Osteocyte (in vitro differentiated cells): ENCODE data around the gene CCDC146. TPM values are rescaled to one million over a fixed set of nuclear protein-coding genes. Genes with fewer than 3 reads are reported as not detected.
A peak's percentile ranks its signal among the peaks of the same experiment; 100 is the strongest.

Experiments
- DNase-seq: peaks from one replicate; pipeline ENCODE4 v3.0.0; 2021; ENCODE audit warnings: mixed read lengths; ENCODE audit not compliant: unreplicated experiment; ENCODE audit errors: extremely low spot score
- H3K27ac Mint-ChIP-seq: one replicate; pipeline ENCODE4 v1.8.0; 2021; ENCODE audit warnings: mild to moderate bottlenecking, mixed read lengths; ENCODE audit not compliant: unreplicated experiment
- H3K27me3 Mint-ChIP-seq: one replicate; pipeline ENCODE4 v1.8.0; 2021; ENCODE audit warnings: mixed read lengths; ENCODE audit not compliant: unreplicated experiment
- H3K36me3 Mint-ChIP-seq: one replicate; pipeline ENCODE4 v1.8.0; 2021; ENCODE audit warnings: mixed read lengths; ENCODE audit not compliant: unreplicated experiment
- H3K4me1 Mint-ChIP-seq: one replicate; pipeline ENCODE4 v1.8.0; 2021; ENCODE audit warnings: mixed read lengths; ENCODE audit not compliant: unreplicated experiment
- H3K4me3 Mint-ChIP-seq: one replicate; pipeline ENCODE4 v1.8.0; 2021; ENCODE audit warnings: mild to moderate bottlenecking, moderate library complexity, mixed read lengths; ENCODE audit not compliant: unreplicated experiment
- H3K9me3 Mint-ChIP-seq: one replicate; pipeline ENCODE4 v1.8.0; 2021; ENCODE audit warnings: mixed read lengths; ENCODE audit not compliant: unreplicated experiment
- total RNA-seq: library from RNA; stranded (reverse); gene quantifications from 2 replicates; pipeline ENCODE4 v1.2.1, GENCODE V29; 2021
- TF ChIP-seq, protein P1 (sequence below): fragments of 200-600 bp; sonication (generic); IDR thresholded peaks from 2 replicates; pipeline ENCODE4 v1.5.0; 2021; ENCODE audit warnings: antibody characterized with exemption, mild to moderate bottlenecking, moderate library complexity

CCDC146 gene
- total RNA-seq, 1 donor from 2014 or later, result 5.1 TPM

DNA sequence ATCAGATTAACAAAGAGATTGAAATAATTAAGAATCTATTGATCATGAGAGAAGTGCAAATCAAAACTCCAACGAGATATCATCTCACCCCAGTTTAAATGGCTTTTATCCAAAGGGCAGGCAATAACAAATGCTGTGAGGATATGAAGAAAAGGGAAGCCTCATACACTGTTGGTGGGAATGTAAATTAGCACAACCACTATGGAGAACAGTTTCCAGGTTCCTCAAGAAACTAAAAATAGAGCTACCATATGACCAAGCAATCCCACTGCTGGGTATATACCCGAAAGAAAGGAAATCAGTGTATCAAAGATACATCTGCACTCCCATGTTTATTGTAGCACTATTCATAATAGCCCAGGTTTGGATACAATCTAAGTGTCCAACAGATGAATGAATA lies 63.5 kb downstream of the CCDC146 start:
- TF ChIP-seq, protein P1, sequence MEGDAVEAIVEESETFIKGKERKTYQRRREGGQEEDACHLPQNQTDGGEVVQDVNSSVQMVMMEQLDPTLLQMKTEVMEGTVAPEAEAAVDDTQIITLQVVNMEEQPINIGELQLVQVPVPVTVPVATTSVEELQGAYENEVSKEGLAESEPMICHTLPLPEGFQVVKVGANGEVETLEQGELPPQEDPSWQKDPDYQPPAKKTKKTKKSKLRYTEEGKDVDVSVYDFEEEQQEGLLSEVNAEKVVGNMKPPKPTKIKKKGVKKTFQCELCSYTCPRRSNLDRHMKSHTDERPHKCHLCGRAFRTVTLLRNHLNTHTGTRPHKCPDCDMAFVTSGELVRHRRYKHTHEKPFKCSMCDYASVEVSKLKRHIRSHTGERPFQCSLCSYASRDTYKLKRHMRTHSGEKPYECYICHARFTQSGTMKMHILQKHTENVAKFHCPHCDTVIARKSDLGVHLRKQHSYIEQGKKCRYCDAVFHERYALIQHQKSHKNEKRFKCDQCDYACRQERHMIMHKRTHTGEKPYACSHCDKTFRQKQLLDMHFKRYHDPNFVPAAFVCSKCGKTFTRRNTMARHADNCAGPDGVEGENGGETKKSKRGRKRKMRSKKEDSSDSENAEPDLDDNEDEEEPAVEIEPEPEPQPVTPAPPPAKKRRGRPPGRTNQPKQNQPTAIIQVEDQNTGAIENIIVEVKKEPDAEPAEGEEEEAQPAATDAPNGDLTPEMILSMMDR, result no peak
- Mint-ChIP-seq H3K27ac (no peak overlapping the region), H3K27me3 (no peaks in the 10 kb centered on the region), H3K4me3 (no peak overlapping the region), H3K4me1 (peaks cover 8% of the 10 kb centered on the region), H3K9me3 (peaks cover 3% of the 10 kb centered on the region), H3K36me3 (no peaks in the 10 kb centered on the region)
- DNase-seq, result no peak

DNA sequence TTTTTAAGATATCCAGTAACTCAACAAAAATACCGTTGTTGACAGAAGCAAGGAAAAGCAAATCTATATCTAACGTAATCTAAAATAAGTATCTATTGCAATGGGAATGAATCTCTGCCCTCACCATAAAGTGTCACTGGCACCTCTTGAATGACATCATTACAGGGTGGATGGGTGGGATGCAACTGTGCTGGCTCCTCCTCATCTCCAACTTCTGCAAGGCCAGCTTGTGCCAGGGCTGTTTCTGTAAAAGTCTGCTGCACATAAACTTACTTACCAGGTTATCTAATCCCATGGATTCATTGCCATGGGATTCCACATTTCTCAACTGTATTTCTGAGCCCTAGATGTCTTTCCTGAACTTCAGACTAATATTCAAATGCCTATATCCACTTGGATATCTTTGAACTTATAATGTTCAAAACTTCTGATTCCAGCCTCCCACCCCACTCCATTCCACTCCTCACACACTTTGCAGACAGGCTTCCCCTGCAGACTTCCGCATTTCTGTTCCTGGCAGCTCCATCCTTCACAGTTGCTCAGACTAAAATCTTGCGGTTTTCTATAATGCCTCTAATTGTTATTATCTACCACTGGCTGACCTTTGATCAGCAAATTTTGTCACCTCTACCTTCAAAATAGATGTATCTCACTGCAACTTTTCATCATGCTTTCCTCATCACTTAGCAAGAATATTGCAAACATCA lies 66.5 kb downstream of the CCDC146 start:
- Mint-ChIP-seq H3K27me3 (no peaks in the 10 kb centered on the region), H3K9me3 (peaks cover 3% of the 10 kb centered on the region), H3K4me3 (no peak overlapping the region), H3K27ac (no peak overlapping the region), H3K4me1 (peaks cover 11% of the 10 kb centered on the region), H3K36me3 (no peaks in the 10 kb centered on the region)
- DNase-seq, result no peak
- TF ChIP-seq, protein P1, result no peak

- no peak overlapping the region for H3K27ac Mint-ChIP-seq
Measured at GRCh38 chr7:77197141-77197540, 74.7 kb downstream of the CCDC146 start.

GRCh38 chr7:77199013-77199966 lies 76.9 kb downstream of the CCDC146 start, which contains the start of gene FGL2:
Gene FGL2, minus strand, starts transcription at chr7:77199819. Its CDS starts 26 bp downstream, at chr7:77199793.
- Mint-ChIP-seq H3K4me1 (peaks cover 6% of the 10 kb centered on the region), H3K4me3 (peak within 1 kb of the TSS; percentile 42), H3K36me3 (no peaks in the 10 kb centered on the region), H3K9me3 (no peaks in the 10 kb centered on the region), H3K27me3 (peaks cover 5% of the 10 kb centered on the region), H3K27ac (no peak within 1 kb of the TSS)
- TF ChIP-seq, protein P1, result no peak
- DNase-seq, result no peak

More at GRCh38 chr7:77197141-77197540, 74.7 kb downstream of the CCDC146 start:
- peaks cover 5% of the 10 kb centered on the region for H3K27me3 Mint-ChIP-seq
- peaks cover 9% of the 10 kb centered on the region for H3K4me1 Mint-ChIP-seq
- H3K9me3 Mint-ChIP-seq, result no peaks in the 10 kb centered on the region
- no peak overlapping the region for H3K4me3 Mint-ChIP-seq
- no peak for DNase-seq
- TF ChIP-seq, protein P1, result no peak
- H3K36me3 Mint-ChIP-seq, result no peaks in the 10 kb centered on the region

DNA sequence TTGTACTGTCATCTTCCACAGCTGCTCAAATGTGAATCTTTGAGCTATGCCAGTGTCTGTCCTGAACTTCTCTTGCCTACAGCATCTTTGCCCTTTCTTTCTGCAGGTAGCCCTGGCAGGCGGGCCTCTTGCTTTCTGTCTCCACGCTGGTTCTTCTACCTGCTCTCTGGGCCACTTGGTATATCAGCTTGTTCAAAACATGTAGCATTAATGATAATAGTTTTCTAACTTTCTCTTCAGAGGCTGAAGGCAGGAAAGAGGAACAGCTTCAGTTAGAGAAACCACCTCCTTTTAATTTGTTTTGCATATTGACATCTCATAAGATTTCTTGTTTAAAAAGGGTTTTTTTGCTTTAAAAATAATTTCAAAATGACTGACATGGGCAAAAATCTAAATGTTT lies 78.1 kb downstream of the CCDC146 start:
- Mint-ChIP-seq H3K9me3 (no peaks in the 10 kb centered on the region), H3K27ac (no peak overlapping the region), H3K4me1 (peaks cover 6% of the 10 kb centered on the region), H3K4me3 (no peak overlapping the region), H3K36me3 (no peaks in the 10 kb centered on the region), H3K27me3 (peaks cover 5% of the 10 kb centered on the region)
- DNase-seq, result no peak
- TF ChIP-seq, protein P1, result no peak
